ENCODE measurements around the gene FXYD4. TPM values are rescaled to one million over a fixed set of nuclear protein-coding genes. Genes with fewer than 3 reads are reported as not detected.

The FXYD4 gene
- total RNA-seq (not detected), polyA plus RNA-seq (not detected)

- Histone ChIP-seq H3K4me1 (ENCODE audit: insufficient read depth, low read length) (no peaks in the 10 kb centered on the region), H3K27me3 (ENCODE audit: insufficient read depth, low read length) (no peaks in the 10 kb centered on the region), H3K36me3 (ENCODE audit: insufficient read depth, low read length) (no peaks in the 10 kb centered on the region), H3K27ac (ENCODE audit: low read depth, low read length) (no peak within 1 kb of the TSS), H3K4me3 (ENCODE audit: low read length in 2 of 2) (no peak within 1 kb of the TSS), H3K9me3 (ENCODE audit: control insufficient read depth in 1 of 2, low read length in 2 of 2) (no peaks in the 10 kb centered on the region)
- Mint-ChIP-seq H3K27me3 (no peaks in the 10 kb centered on the region), H3K4me3 (no peak within 1 kb of the TSS), H3K36me3 (no peaks in the 10 kb centered on the region), H3K4me1 (peaks cover 0 to 9% (median 5%) of the 10 kb centered on the region in 4 donors), H3K27ac (peak within 1 kb of the TSS in 1 of 7 donors; percentile 60), H3K9me3 (no peaks in the 10 kb centered on the region)
- DNase-seq, result no peak
- POLR2A ChIA-PET (ENCODE audit: partially characterized antibody), result interaction anchor here (1.2 kb wide), 1 partner anchor 9 kb away, joined by 3 read pairs; no protein-coding TSS in a partner anchor
- CTCF ChIA-PET (ENCODE audit: partially characterized antibody), result interaction anchor here (0.8 kb wide), 1 partner anchor 167 kb away, joined by 3 read pairs; no protein-coding TSS in a partner anchor
- intact Hi-C loops (cut with micrococcal nuclease), result no loop called here
Measured at GRCh38 chr10:43371418-43371817, at the start of gene FXYD4. FXYD4 (plus strand) TSS chr10:43371636; CDS start chr10:43373747, 2,111 bp downstream.

DNA sequence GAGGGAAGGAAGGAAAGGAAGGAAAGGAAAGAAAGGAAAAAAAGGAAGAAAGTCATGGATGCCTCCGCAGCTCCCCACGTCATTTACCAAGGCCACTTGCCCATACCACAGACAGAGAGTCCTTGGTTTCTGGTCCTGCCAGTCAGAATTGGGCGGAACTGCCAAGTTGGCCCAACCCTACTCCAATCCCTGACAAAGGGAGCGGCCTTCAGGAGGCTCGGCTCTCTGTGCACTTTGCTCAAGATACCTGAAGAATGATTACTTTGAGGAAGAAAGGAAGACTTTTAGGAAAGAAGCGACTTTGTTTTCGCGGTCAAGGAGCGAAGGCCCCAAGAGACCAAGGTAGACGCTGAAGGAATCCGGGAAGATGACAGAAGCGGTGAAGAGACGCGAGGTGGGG is 49.1 kb upstream of the FXYD4 start:
- intact Hi-C loops (cut with micrococcal nuclease), result no loop called here
- no peaks in the 10 kb centered on the region for H3K9me3 ChIP-seq (ENCODE audit: control insufficient read depth in 1 of 2, low read length in 2 of 2)
- ChIA-PET POLR2A (ENCODE audit: partially characterized antibody) (interaction anchor here (0.6 to 2.4 kb wide), 8 partner anchors 10 to 81 kb away, joined by 4 to 15 read pairs (median 5); no protein-coding TSS in a partner anchor), CTCF (ENCODE audit: partially characterized antibody) (interaction anchor here (1.0 to 3.3 kb wide), 3 partner anchors 10 to 30 kb away, joined by 3 to 13 read pairs (median 3); no protein-coding TSS in a partner anchor)
- H3K27ac Mint-ChIP-seq, result peak overlapping the region; percentile 68 to 94 (median 88)
- H3K27me3 ChIP-seq (ENCODE audit: insufficient read depth, low read length), result no peaks in the 10 kb centered on the region
- no peaks in the 10 kb centered on the region for H3K36me3 ChIP-seq (ENCODE audit: insufficient read depth, low read length)
- no peaks in the 10 kb centered on the region for H3K27me3 Mint-ChIP-seq
- H3K4me3 Mint-ChIP-seq, result peak overlapping the region in 7 of 8 donors; percentile 35 to 71 (median 60)
- no peak overlapping the region for H3K27ac ChIP-seq (ENCODE audit: low read depth, low read length)
- no peaks in the 10 kb centered on the region for H3K36me3 Mint-ChIP-seq
- DNase-seq, result no peak
- H3K4me1 Mint-ChIP-seq, result peaks cover 10 to 45% (median 20%) of the 10 kb centered on the region in 4 donors
- H3K9me3 Mint-ChIP-seq, result no peaks in the 10 kb centered on the region
- H3K4me1 ChIP-seq (ENCODE audit: insufficient read depth, low read length), result peaks cover 16% of the 10 kb centered on the region
- H3K4me3 ChIP-seq (ENCODE audit: low read length in 2 of 2), result no peak overlapping the region

- peak; percentile 78 to 90 (median 87) for DNase-seq
- peak overlapping the region in 7 of 8 donors; percentile 35 to 71 (median 60) for H3K4me3 Mint-ChIP-seq
- Histone ChIP-seq H3K4me1 (ENCODE audit: insufficient read depth, low read length) (peaks cover 16% of the 10 kb centered on the region), H3K36me3 (ENCODE audit: insufficient read depth, low read length) (no peaks in the 10 kb centered on the region), H3K9me3 (ENCODE audit: control insufficient read depth in 1 of 2, low read length in 2 of 2) (no peaks in the 10 kb centered on the region), H3K27ac (ENCODE audit: low read depth, low read length) (no peak overlapping the region), H3K27me3 (ENCODE audit: insufficient read depth, low read length) (no peaks in the 10 kb centered on the region), H3K4me3 (ENCODE audit: low read length in 2 of 2) (peak overlapping the region in 1 of 2 donors; percentile 13)
- intact Hi-C loops (cut with micrococcal nuclease), result no loop called here
- CTCF ChIA-PET (ENCODE audit: partially characterized antibody), result interaction anchor here (1.0 to 3.3 kb wide), 3 partner anchors 26 to 140 kb away, joined by 3 to 13 read pairs (median 4); no protein-coding TSS in a partner anchor
- no peaks in the 10 kb centered on the region for H3K27me3 Mint-ChIP-seq
- peak overlapping the region; percentile 68 to 94 (median 88) for H3K27ac Mint-ChIP-seq
- H3K9me3 Mint-ChIP-seq, result no peaks in the 10 kb centered on the region
- POLR2A ChIA-PET (ENCODE audit: partially characterized antibody), result interaction anchor here (0.6 to 2.4 kb wide), 10 partner anchors 10 to 81 kb away, joined by 3 to 15 read pairs (median 5); no protein-coding TSS in a partner anchor
- H3K36me3 Mint-ChIP-seq, result no peaks in the 10 kb centered on the region
- H3K4me1 Mint-ChIP-seq, result peaks cover 10 to 46% (median 19%) of the 10 kb centered on the region in 4 donors
Measured at GRCh38 chr10:43322769-43323168, 48.7 kb upstream of the FXYD4 start.

DNA sequence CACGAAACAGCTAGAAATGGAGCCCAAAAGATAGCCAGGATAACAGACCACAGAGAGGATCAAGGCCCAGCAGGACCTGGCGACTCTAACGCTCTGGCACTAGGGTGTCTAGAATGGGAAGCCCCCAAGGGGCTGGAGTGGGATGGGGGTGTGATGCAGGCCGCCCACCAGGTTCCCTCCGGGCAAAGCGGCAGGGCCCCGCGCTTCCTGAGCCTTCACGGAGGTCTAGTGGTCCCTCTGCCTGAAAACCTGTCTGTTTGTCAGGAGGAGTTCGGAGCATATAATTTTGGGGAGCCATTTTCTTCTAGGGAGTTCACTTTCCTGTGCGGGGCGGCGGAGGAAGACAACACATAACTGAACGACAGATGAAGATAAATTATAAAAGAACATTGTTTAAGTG is 48.2 kb upstream of the FXYD4 start:
- peaks cover 10 to 46% (median 19%) of the 10 kb centered on the region in 4 donors for H3K4me1 Mint-ChIP-seq
- no peaks in the 10 kb centered on the region for H3K27me3 ChIP-seq (ENCODE audit: insufficient read depth, low read length)
- peak overlapping the region; percentile 68 to 94 (median 88) for H3K27ac Mint-ChIP-seq
- peaks cover 16% of the 10 kb centered on the region for H3K4me1 ChIP-seq (ENCODE audit: insufficient read depth, low read length)
- H3K27me3 Mint-ChIP-seq, result no peaks in the 10 kb centered on the region
- intact Hi-C loops (cut with micrococcal nuclease), result no loop called here
- DNase-seq, result no peak
- H3K9me3 ChIP-seq (ENCODE audit: control insufficient read depth in 1 of 2, low read length in 2 of 2), result no peaks in the 10 kb centered on the region
- ChIA-PET CTCF (ENCODE audit: partially characterized antibody) (interaction anchor here (0.8 to 3.3 kb wide), 4 partner anchors 24 to 139 kb away, joined by 3 to 13 read pairs (median 4); no protein-coding TSS in a partner anchor), POLR2A (ENCODE audit: partially characterized antibody) (interaction anchor here (0.6 to 2.4 kb wide), 9 partner anchors 9 to 82 kb away, joined by 3 to 15 read pairs (median 5); no protein-coding TSS in a partner anchor)
- no peaks in the 10 kb centered on the region for H3K36me3 Mint-ChIP-seq
- peak overlapping the region in 1 of 2 donors; percentile 13 for H3K4me3 ChIP-seq (ENCODE audit: low read length in 2 of 2)
- H3K4me3 Mint-ChIP-seq, result peak overlapping the region in 5 of 8 donors; percentile 35 to 68 (median 60)
- no peak overlapping the region for H3K27ac ChIP-seq (ENCODE audit: low read depth, low read length)
- no peaks in the 10 kb centered on the region for H3K9me3 Mint-ChIP-seq
- H3K36me3 ChIP-seq (ENCODE audit: insufficient read depth, low read length), result no peaks in the 10 kb centered on the region

- no peaks in the 10 kb centered on the region for H3K36me3 Mint-ChIP-seq
- H3K27me3 Mint-ChIP-seq, result no peaks in the 10 kb centered on the region
- Histone ChIP-seq H3K4me3 (ENCODE audit: low read length in 2 of 2) (no peak overlapping the region), H3K4me1 (ENCODE audit: insufficient read depth, low read length) (peaks cover 16% of the 10 kb centered on the region), H3K36me3 (ENCODE audit: insufficient read depth, low read length) (no peaks in the 10 kb centered on the region), H3K27me3 (ENCODE audit: insufficient read depth, low read length) (no peaks in the 10 kb centered on the region), H3K9me3 (ENCODE audit: control insufficient read depth in 1 of 2, low read length in 2 of 2) (no peaks in the 10 kb centered on the region), H3K27ac (ENCODE audit: low read depth, low read length) (no peak overlapping the region)
- intact Hi-C loops (cut with micrococcal nuclease), result no loop called here
- H3K9me3 Mint-ChIP-seq, result no peaks in the 10 kb centered on the region
- H3K4me3 Mint-ChIP-seq, result no peak overlapping the region
- H3K4me1 Mint-ChIP-seq, result peaks cover 10 to 45% (median 18%) of the 10 kb centered on the region in 4 donors
- CTCF ChIA-PET (ENCODE audit: partially characterized antibody), result interaction anchor here (0.9 to 3.3 kb wide), 2 partner anchors 32 to 37 kb away, joined by 3 to 13 read pairs; no protein-coding TSS in a partner anchor
- POLR2A ChIA-PET (ENCODE audit: partially characterized antibody), result no interaction called here
- DNase-seq, result no peak
- peak overlapping the region in 3 of 7 donors; percentile 8 to 20 (median 10) for H3K27ac Mint-ChIP-seq
Measured at GRCh38 chr10:43324876-43325275, 46.6 kb upstream of the FXYD4 start.

- CTCF ChIA-PET (ENCODE audit: partially characterized antibody), result interaction anchor here (0.6 to 2.3 kb wide), 6 partner anchors 11 to 122 kb away, joined by 3 to 8 read pairs (median 3); no protein-coding TSS in a partner anchor
- peaks cover 0 to 4% of the 10 kb centered on the region in 2 donors for H3K36me3 Mint-ChIP-seq
Measured at GRCh38 chr10:43327171-43327570, 44.3 kb upstream of the FXYD4 start.

DNA sequence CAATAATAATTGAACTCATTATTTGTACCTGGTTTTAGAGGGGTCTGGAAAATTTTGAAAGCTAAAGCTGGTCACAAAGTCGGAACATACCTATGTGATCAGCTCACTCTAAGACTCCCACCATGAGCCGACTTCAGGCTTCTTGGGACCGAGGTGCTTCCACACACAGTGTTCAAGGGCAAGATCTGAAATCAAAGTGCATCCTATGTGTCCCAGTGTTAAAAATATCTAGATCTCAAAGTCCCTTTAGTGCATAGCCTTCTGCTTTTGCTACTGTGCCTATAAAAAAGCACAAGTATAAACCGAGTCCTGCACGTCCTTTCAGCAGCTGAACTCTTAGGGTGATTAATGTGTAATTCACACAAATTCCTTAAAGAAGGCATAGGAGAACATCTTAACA is 43.5 kb upstream of the FXYD4 start:
- intact Hi-C loops (cut with micrococcal nuclease), result no loop called here
- H3K9me3 Mint-ChIP-seq, result no peaks in the 10 kb centered on the region
- Histone ChIP-seq H3K9me3 (ENCODE audit: control insufficient read depth in 1 of 2, low read length in 2 of 2) (no peaks in the 10 kb centered on the region), H3K4me1 (ENCODE audit: insufficient read depth, low read length) (peaks cover 26% of the 10 kb centered on the region), H3K4me3 (ENCODE audit: low read length in 2 of 2) (no peak overlapping the region), H3K36me3 (ENCODE audit: insufficient read depth, low read length) (no peaks in the 10 kb centered on the region), H3K27me3 (ENCODE audit: insufficient read depth, low read length) (no peaks in the 10 kb centered on the region), H3K27ac (ENCODE audit: low read depth, low read length) (no peak overlapping the region)
- no peaks in the 10 kb centered on the region for H3K27me3 Mint-ChIP-seq
- H3K4me1 Mint-ChIP-seq, result peaks cover 13 to 39% (median 21%) of the 10 kb centered on the region in 4 donors
- no peak for DNase-seq
- ChIA-PET CTCF (ENCODE audit: partially characterized antibody) (interaction anchor here (1.2 to 2.3 kb wide), 6 partner anchors 9 to 123 kb away, joined by 3 to 8 read pairs (median 3); no protein-coding TSS in a partner anchor), POLR2A (ENCODE audit: partially characterized antibody) (interaction anchor here (1.2 to 1.3 kb wide), 3 partner anchors 9 to 34 kb away, joined by 3 to 4 read pairs (median 3); no protein-coding TSS in a partner anchor)
- H3K27ac Mint-ChIP-seq, result peak overlapping the region in 3 of 7 donors; percentile 22 to 63 (median 44)
- peaks cover 0 to 4% of the 10 kb centered on the region in 2 donors for H3K36me3 Mint-ChIP-seq
- H3K4me3 Mint-ChIP-seq, result no peak overlapping the region

More at GRCh38 chr10:43327171-43327570, 44.3 kb upstream of the FXYD4 start:
- Mint-ChIP-seq H3K4me3 (no peak overlapping the region), H3K27ac (peak overlapping the region in 1 of 7 donors; percentile 26), H3K27me3 (no peaks in the 10 kb centered on the region), H3K9me3 (no peaks in the 10 kb centered on the region), H3K4me1 (peaks cover 14 to 39% (median 21%) of the 10 kb centered on the region in 4 donors)
- H3K4me3 ChIP-seq (ENCODE audit: low read length in 2 of 2), result no peak overlapping the region
- H3K27me3 ChIP-seq (ENCODE audit: insufficient read depth, low read length), result no peaks in the 10 kb centered on the region
- H3K27ac ChIP-seq (ENCODE audit: low read depth, low read length), result no peak overlapping the region
- H3K36me3 ChIP-seq (ENCODE audit: insufficient read depth, low read length), result no peaks in the 10 kb centered on the region
- intact Hi-C loops (cut with micrococcal nuclease), result no loop called here
- no peak for DNase-seq
- POLR2A ChIA-PET (ENCODE audit: partially characterized antibody), result interaction anchor here (1.2 to 1.3 kb wide), 3 partner anchors 8 to 35 kb away, joined by 3 to 4 read pairs (median 3); no protein-coding TSS in a partner anchor
- H3K4me1 ChIP-seq (ENCODE audit: insufficient read depth, low read length), result peaks cover 26% of the 10 kb centered on the region
- no peaks in the 10 kb centered on the region for H3K9me3 ChIP-seq (ENCODE audit: control insufficient read depth in 1 of 2, low read length in 2 of 2)

All from CD4-positive, alpha-beta memory T cell (primary cell).